ENCODE data around the gene NUP37.

DNA sequence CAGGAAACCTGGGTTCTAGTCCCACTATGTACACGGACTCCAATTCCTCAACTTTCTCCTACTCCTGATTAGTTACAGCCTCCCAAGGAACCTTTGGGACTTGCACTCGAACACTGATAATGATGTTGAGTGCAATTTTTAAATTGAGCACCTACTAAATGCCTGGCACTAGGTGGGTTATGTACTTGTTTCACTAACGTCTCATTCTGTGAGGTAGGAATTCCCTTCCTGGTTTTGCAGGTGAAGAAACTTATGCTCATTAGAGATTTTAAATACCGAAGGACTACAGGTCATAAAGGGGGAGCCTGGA is 605 bp upstream of the NUP37 start:
- TF ChIP-seq, protein P1, sequence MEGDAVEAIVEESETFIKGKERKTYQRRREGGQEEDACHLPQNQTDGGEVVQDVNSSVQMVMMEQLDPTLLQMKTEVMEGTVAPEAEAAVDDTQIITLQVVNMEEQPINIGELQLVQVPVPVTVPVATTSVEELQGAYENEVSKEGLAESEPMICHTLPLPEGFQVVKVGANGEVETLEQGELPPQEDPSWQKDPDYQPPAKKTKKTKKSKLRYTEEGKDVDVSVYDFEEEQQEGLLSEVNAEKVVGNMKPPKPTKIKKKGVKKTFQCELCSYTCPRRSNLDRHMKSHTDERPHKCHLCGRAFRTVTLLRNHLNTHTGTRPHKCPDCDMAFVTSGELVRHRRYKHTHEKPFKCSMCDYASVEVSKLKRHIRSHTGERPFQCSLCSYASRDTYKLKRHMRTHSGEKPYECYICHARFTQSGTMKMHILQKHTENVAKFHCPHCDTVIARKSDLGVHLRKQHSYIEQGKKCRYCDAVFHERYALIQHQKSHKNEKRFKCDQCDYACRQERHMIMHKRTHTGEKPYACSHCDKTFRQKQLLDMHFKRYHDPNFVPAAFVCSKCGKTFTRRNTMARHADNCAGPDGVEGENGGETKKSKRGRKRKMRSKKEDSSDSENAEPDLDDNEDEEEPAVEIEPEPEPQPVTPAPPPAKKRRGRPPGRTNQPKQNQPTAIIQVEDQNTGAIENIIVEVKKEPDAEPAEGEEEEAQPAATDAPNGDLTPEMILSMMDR (IDR thresholded peaks at IDR 0.05): no peak
- TF ChIP-seq EZH2phosphoT487 (IDR thresholded peaks at IDR 0.05) (no peak), EZH2 (IDR thresholded peaks at IDR 0.05) (no peak)

Measured in neural progenitor cell (in vitro differentiated cells).